ENCODE measurements around the gene PPP5C. TPM values are rescaled to one million over a fixed set of nuclear protein-coding genes. Genes with fewer than 3 reads are reported as not detected.

The PPP5C gene
- total and polyA plus RNA-seq, 4 donors = 19.0 to 50.5 (median 28.3) TPM

GRCh38 chr19:46317339-46317738 lies 29.5 kb upstream of the PPP5C start:
- DNase-seq (ENCODE audit: low spot score) = no peak
- H3K9me3 ChIP-seq (ENCODE audit: control insufficient read depth in 4 of 4, low read length in 3 of 4) = no peaks in the 10 kb centered on the region
- no peak overlapping the region for H3K27ac ChIP-seq (ENCODE audit: low read depth in 1 of 2, low read length in 2 of 2)
- no peak overlapping the region for H3K9ac ChIP-seq (ENCODE audit: low read depth in 1 of 2, low read length in 2 of 2)
- TF ChIP-seq CTCF (IDR thresholded peaks at IDR 0.05; ENCODE audit: low read depth, low read length, missing input control) (no peak), YY1 (IDR thresholded peaks at IDR 0.05) (no peak), REST (IDR thresholded peaks at IDR 0.05) (no peak), JUND (IDR thresholded peaks at IDR 0.05) (no peak), SP1 (IDR thresholded peaks at IDR 0.05) (no peak), HNF4G (IDR thresholded peaks at IDR 0.05) (no peak), HNF4A (conservative IDR thresholded peaks at IDR 0.05) (no peak), FOXA1 (IDR thresholded peaks at IDR 0.05) (no peak), EGR1 (IDR thresholded peaks at IDR 0.05; ENCODE audit: low read depth in 2 of 2) (no peak), ATF3 (IDR thresholded peaks at IDR 0.05) (no peak), RAD21 (IDR thresholded peaks at IDR 0.05) (no peak), MAX (IDR thresholded peaks at IDR 0.05) (no peak), FOXA2 (IDR thresholded peaks at IDR 0.05) (no peak), RXRA (IDR thresholded peaks at IDR 0.05) (no peak), NR2F2 (IDR thresholded peaks at IDR 0.05) (no peak), TAF1 (conservative IDR thresholded peaks at IDR 0.05) (no peak)
- H3K27me3 ChIP-seq (ENCODE audit: control insufficient read depth in 4 of 4, insufficient read depth in 4 of 4, low read length in 3 of 4) = no peaks in the 10 kb centered on the region
- no peak overlapping the region for H3K4me3 ChIP-seq (ENCODE audit: low read depth in 1 of 3, low read length in 3 of 3)
- WGBS = 80% methylated on average over 2 of the region's 2 CpGs
- no peaks in the 10 kb centered on the region for H3K4me1 ChIP-seq (ENCODE audit: control insufficient read depth in 4 of 4, insufficient read depth in 4 of 4, low read length in 3 of 4)
- no peaks in the 10 kb centered on the region for H3K36me3 ChIP-seq (ENCODE audit: control insufficient read depth in 4 of 4, insufficient read depth in 3 of 4, low read depth in 1 of 4, low read length in 3 of 4)

GRCh38 chr19:46319613-46320012 lies 27.3 kb upstream of the PPP5C start:
- H3K4me3 ChIP-seq (ENCODE audit: low read depth in 1 of 3, low read length in 3 of 3) = no peak overlapping the region
- H3K27ac ChIP-seq (ENCODE audit: low read depth in 1 of 2, low read length in 2 of 2) = no peak overlapping the region
- H3K9ac ChIP-seq (ENCODE audit: low read depth in 1 of 2, low read length in 2 of 2) = no peak overlapping the region
- no peaks in the 10 kb centered on the region for H3K27me3 ChIP-seq (ENCODE audit: control insufficient read depth in 4 of 4, insufficient read depth in 4 of 4, low read length in 3 of 4)
- no peaks in the 10 kb centered on the region for H3K4me1 ChIP-seq (ENCODE audit: control insufficient read depth in 4 of 4, insufficient read depth in 4 of 4, low read length in 3 of 4)
- 90% methylated on average over 6 of the region's 6 CpGs for WGBS
- DNase-seq (ENCODE audit: low spot score) = no peak
- H3K36me3 ChIP-seq (ENCODE audit: control insufficient read depth in 4 of 4, insufficient read depth in 3 of 4, low read depth in 1 of 4, low read length in 3 of 4) = no peaks in the 10 kb centered on the region
- no peak for TF ChIP-seq CTCF (IDR thresholded peaks at IDR 0.05; ENCODE audit: low read depth, low read length, missing input control)
- TF ChIP-seq SP1 (IDR thresholded peaks at IDR 0.05) = no peak
- no peak for TF ChIP-seq FOXA1 (IDR thresholded peaks at IDR 0.05)
- no peak for TF ChIP-seq EGR1 (IDR thresholded peaks at IDR 0.05; ENCODE audit: low read depth in 2 of 2)
- TF ChIP-seq TAF1 (conservative IDR thresholded peaks at IDR 0.05) = no peak
- TF ChIP-seq RAD21 (IDR thresholded peaks at IDR 0.05) = no peak
- TF ChIP-seq RXRA (IDR thresholded peaks at IDR 0.05) = no peak
- no peak for TF ChIP-seq MAX (IDR thresholded peaks at IDR 0.05)
- TF ChIP-seq ATF3 (IDR thresholded peaks at IDR 0.05) = no peak
- TF ChIP-seq YY1 (IDR thresholded peaks at IDR 0.05) = no peak
- TF ChIP-seq JUND (IDR thresholded peaks at IDR 0.05) = no peak
- TF ChIP-seq HNF4A (conservative IDR thresholded peaks at IDR 0.05) = no peak
- no peak for TF ChIP-seq NR2F2 (IDR thresholded peaks at IDR 0.05)
- TF ChIP-seq HNF4G (IDR thresholded peaks at IDR 0.05) = no peak
- no peak for TF ChIP-seq ZBTB33 (IDR thresholded peaks at IDR 0.05)
- TF ChIP-seq FOXA2 (IDR thresholded peaks at IDR 0.05) = no peak
- no peak for TF ChIP-seq GABPA (IDR thresholded peaks at IDR 0.05 in 1 of 2, conservative IDR thresholded peaks at IDR 0.05 in 1 of 2)
- no peaks in the 10 kb centered on the region for H3K9me3 ChIP-seq (ENCODE audit: control insufficient read depth in 4 of 4, low read length in 3 of 4)

Data from liver (tissue), 9 donors.